Pons (tissue), 1 donor: ENCODE data around the gene CAPZB.
A peak's percentile ranks its signal among the peaks of the same experiment; 100 is the strongest.

Source experiments
- DNase-seq: peaks from one replicate; pipeline ENCODE4 v3.0.0-alpha.2; 2016; ENCODE audit warnings: low spot score

Gene CAPZB

GRCh38 chr1:19405761-19406487, 79.4 kb downstream of the CAPZB start:
- DNase-seq, result no peak

DNA sequence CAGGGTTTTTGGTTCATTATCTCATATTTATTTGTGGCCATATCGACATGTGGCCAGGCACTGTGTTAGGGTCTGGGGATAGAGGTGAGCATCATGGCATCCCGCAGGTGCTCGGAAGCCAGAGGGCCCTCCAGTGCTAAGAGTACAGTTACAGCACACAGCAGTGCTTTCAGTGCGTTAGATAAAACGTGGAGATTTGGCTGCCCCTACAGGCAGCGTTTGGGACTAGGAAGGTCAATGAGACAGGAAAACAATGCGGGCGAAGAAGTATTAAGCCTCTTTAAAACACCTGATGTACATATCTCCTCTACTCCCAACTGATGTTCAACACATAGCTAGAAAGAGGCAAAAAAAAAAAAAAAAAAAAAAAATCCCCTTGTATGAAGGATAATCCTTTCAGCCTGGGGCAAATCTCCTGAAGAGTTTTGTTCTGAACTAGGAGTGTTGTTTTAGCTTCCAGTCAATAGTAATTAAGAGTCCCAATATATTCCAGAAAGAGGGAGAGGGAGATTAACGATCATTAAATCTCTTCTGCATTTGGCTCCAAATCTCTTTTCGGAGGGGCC, 80.1 kb downstream of the CAPZB start:
- DNase-seq, result no peak

- no peak for DNase-seq
These were observed 80.6 kb downstream of the CAPZB start for GRCh38 chr1:19404748-19405147.

DNA sequence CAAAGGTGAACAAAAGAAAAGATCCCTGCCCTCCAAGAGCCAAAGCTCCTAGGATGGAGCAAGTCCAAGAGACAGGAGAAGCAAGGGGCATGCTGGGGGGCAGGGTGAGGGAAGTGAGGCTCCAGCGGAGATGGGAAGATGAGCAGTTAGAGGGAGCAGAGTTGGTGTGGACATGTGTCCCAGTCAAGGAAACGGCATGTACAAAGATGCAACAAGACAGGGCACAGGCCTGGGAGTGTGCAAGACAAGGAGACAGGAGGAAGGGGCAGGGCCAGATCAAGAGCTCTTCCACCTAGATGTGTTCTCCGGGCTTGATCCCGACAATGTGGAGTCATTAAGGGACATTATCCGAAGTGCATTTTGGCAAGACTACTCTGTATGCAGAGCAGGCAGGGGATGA, 82.1 kb downstream of the CAPZB start:
- DNase-seq, result no peak

DNA sequence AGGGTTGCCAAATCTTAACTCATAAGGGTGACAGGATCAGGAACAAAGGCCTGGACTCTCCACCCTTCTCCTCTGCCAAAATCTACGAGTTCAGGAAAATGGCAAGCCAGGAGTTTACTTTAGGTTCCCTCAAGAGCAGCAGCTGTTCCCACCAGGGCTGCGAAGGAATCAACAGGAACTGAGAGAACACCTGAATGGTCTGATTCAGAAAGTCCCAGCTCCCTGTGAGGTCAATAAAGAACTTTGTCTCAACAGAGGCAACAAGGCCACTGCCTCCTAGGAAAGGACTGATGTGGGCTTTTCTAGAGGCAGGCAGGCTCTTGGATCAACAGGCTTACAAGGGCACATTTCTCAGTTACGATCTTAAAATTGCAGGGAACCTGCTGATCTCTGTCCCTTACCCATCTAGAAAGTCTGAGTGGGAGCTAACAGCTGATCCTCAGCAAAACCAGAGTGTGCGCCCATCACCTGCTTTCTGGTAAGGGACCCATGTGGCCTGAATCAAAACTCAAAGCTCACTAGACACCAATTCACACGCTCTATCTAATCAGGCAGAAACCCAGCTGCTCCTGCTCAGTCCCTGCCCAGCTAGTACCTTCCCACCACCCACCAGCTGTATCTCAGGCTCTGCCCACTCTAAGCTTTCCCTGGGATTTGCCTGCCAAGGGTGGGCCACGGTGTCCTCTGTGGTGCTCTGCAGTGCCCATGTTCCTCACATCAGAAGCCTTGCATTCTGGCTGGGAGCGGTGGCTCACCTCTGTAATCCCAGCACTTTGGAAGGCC, 83.1 kb downstream of the CAPZB start:
- no peak for DNase-seq

- DNase-seq, result no peak
These were observed 83.8 kb downstream of the CAPZB start for GRCh38 chr1:19401535-19401889.

- DNase-seq, result no peak
These were observed 84.3 kb downstream of the CAPZB start for GRCh38 chr1:19400875-19401534.

DNA sequence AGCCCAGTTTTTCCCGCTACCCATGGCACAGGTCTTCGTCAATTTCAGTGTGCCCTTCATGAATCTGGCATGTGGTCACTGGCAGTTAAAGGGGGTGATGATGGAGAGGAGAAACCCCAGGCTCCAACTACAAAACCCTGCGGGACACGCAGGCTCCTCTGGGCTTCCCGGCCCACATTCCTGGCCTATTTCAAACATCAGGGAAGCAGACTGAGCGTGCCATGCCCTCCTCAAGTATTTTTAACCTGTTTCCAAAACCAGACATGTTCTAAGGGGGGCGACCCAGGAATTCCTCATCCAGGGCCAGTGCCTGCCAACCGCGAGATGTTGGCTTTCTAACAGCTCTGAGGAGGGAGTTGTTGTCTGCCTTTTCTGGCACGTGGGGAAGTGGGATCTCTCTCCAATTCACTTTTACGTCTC, 85.1 kb downstream of the CAPZB start:
- no peak for DNase-seq

GRCh38 chr1:19398309-19398760, 87.0 kb downstream of the CAPZB start:
- peak; percentile 41 for DNase-seq

DNA sequence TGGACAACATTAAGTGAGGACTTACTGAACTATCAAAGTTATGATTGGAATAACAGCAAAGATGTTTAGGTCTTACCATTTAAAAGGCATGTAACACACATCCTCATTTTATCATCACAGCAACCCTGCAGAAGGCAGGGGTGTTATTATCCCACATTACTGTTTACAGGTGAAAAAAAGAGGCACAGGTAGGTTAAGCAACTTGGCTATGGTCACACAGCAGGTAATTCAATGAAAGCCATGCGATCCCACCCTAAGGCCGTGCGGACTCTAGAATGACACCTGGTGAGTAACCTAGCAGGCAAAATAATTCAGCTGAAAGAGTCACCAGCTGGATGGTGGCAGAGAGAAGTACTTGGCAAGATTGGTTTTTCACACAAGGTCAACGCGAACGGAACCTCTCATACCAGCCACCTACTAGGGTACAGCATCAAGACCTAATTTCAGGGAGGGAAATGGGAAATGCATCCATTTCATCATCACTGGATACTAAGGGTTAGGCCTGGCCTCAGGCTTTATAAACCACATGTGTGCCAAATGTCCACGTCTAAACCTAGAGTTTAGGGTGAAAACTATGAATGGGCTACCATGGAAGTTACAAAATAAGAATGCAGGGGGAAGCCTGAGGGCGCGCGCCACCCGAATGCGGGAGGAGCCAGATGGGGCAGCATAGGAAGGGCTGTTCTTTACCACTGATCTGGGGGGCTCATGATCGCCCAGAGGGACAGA, 88.0 kb downstream of the CAPZB start:
- DNase-seq, result no peak

- no peak for DNase-seq
These were observed 89.1 kb downstream of the CAPZB start for GRCh38 chr1:19396280-19396679.

GRCh38 chr1:19395678-19396192, 89.6 kb downstream of the CAPZB start:
- DNase-seq, result no peak

DNA sequence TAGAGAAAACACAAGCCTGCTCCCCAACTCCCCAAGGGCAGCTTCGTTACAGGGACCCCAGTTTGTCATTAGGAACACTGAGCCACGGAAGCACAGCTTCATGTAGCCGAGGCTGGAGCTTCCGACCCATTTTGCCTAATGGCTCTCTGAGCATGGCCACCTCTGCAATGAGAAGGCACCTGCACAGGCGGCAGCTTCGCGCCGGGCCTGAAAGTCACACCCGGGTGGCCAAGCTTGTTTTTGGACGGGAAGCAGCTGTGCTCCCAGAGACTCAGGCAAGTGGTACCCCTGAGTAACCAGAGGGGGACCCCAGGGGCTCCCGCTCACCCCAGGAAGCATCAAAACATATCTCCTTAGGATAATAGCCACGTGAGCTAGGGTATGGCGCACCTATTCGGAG, 92.3 kb downstream of the CAPZB start:
- DNase-seq, result no peak

DNA sequence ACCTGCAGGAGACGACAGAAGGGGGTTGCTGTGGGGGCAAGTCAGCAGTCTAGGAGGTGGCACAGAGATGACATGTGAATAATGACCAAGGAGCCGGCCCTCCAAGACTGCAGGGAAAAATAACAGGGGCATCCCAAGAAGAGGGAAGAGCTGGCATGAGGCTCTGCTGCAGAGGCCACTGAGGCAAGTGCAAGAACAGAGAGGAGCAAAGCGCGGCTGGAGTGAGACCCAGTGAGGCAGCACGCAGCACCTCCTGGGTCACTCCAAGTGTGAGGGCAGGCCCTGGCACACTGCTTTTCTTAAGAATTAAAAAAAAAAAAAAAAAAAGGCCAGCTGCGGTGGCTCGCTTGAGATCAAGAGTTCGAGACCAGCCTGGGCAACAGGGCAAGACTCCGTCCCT, 93.1 kb downstream of the CAPZB start:
- DNase-seq, result no peak

DNA sequence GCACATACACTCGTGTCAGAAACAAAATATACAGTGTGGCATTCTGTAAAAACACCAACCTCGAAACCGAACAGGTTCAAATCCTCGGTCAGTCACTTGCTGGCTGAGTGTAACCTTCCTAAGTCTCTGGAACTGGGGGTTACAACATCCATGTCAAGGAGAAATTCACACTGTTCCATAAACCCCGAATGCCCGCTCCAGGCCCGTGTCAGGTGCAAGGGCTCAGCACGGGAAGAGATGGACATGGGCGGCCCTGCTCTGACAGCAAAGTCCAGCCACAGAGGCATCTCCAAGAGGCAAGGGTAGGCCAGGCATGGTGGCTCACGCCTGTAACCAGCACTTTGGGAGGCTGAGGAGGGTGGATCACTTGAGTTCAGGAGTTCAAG, 93.8 kb downstream of the CAPZB start:
- no peak for DNase-seq

DNA sequence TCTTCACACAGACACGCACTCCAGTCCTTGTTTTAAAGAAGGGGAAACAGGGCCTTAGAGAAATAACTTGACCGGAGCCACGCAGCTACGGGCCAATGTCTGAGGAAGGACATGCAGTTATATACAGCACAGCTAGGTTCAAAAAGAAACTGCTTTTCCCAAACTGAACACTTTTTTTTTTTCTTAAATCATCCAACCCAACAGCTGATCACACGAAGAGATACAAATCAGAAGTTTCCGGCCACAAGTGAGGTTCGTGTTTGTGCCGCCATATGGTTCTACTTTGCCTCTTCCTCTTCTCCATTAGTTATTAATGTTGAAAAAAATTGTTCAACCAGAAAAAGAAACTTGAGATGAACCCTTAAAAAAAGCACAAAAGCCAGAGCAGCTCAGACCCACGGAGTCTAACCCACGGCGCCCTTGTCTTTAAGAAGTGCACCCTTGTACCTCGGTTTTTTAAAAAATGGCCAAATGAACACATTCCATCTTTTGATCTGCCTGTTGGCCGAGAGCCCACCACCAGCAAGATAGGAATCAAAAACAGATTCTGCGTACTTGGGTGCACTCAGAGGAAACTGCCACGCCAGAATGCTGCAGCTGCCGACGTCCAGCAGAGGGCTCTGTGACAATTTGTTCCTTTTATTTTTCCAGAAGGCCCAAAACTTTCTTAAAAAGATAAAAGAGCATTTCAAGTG, 94.3 kb downstream of the CAPZB start:
- DNase-seq, result peak; percentile 76

DNA sequence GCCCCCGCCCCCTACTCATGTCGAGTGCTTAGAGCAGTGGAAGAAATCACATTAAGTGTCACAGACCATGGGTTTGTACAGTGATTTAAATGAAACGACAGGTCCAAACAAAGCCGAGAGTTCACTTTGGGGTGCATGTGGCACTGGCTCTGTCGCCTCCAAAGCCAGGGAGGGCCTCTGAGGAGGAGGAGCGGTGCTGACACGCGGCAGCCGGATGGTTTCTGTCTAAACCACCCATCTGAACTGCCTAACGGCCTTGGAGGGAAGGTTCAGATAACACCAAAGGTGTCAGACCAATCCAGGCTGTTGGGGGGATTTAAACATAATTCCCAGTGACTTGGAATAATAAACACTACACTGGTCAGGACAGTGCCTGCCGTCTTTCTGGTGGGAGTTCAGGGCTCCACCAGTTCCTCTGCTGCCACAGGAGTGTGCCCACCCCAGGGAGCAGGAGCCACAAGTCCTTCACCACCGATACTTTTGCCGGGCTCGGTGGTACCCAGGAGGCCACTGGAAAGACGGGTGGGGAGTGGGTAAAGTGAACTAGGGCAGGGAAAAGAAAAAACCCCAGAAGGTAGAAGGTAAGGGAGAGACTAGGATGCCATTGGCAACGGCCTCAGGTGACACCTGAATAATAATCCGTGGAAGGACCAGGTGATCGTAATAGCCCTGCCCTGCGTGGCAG, 95.0 kb downstream of the CAPZB start:
- no peak for DNase-seq

DNA sequence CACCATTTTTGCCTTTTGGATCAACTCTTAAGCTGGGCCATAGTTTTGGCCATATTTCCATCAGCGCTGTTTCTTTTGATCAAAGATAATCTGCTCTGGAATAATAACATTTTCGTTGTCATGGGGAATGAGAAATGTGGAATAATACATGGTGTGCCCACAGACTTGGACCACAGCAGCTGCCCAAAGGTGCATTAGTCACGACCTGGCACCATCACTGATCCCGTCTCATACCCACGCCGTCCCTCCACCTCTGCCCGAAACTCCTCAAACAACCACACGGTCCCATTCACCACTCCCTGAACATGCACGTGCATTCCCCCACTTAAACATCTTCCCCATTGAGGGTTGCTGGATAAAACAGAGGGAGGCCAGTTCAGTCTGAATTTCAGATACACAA, 96.4 kb downstream of the CAPZB start:
- no peak for DNase-seq

DNA sequence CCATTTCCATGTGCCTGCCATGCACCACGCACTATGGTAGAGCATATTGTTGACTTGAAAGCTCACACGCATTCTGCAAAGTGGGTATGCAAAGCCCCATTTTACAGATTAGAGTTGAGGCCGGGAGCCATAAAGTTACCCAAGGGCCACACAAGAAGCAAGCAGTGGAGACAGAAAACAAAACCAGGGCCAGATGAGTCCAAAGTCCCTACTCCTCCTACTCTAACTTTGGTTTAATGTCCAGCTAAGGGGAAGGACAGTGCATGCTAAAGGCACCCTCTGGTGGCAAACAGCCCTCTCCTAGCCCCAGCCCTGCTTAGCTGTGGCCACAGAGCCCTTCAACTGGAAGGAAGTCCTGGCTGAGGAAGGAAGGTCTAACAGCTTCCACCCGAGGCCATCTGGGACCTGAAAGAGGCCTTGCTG, 98.3 kb downstream of the CAPZB start:
- DNase-seq, result no peak

- no peak for DNase-seq
These were observed 99.3 kb downstream of the CAPZB start for GRCh38 chr1:19385869-19386591.
